Endothelial cell of umbilical vein (primary cell): Measurements from ENCODE around the gene GALNT2. TPM values are rescaled to one million over a fixed set of nuclear protein-coding genes. Genes with fewer than 3 reads are reported as not detected.

Experiments
- BruUV-seq: library from RNA; stranded (reverse); fragments of 400-500 nt; replicated peaks from 2 replicates; lab custom pipeline; 2021; lab: Mats Ljungman, UMichigan
- CTCF ChIA-PET: fragments of 300-600, 350-600 bp; sonication (Branson Sonifier 250); formaldehyde crosslinking; loops from one replicate; lab custom pipeline; 2021; ENCODE audit warnings: antibody characterized with exemption, inconsistent platforms; lab: Charles Lee
- POLR2A ChIA-PET: fragments of 300-600, 350-600 bp; sonication (Branson Sonifier 250); formaldehyde crosslinking; loops from one replicate; lab custom pipeline; 2021; ENCODE audit warnings: antibody characterized with exemption, inconsistent platforms; lab: Charles Lee
- DNase-seq: peaks from one replicate; pipeline ENCODE4 v3.0.0-alpha.2; 2011; ENCODE audit warnings: low read depth, low spot score
- FAIRE-seq: peaks from 2 replicates; lab custom pipeline; 2011; peaks lifted over from hg19 to GRCh38; lab: Jason Lieb, UNC
- H2AFZ ChIP-seq: 2 replicates; pipeline ENCODE4 v1.6.0; 2012; ENCODE audit warnings: low read depth, low read length, control low read depth, inconsistent platforms
- H3K27ac ChIP-seq: 2 replicates; pipeline ENCODE4 v1.5.1; 2011; ENCODE audit warnings: low read depth, mild to moderate bottlenecking, control low read depth, low read length, moderate library complexity; ENCODE audit not compliant: insufficient read depth
- H3K27me3 ChIP-seq, 2 experiments: 2 replicates each; pipeline versions ENCODE4 v1.6.0 to v1.6.1; 2011; ENCODE audit warnings: low read length in 2 of 2, mixed read lengths in 1 of 2; ENCODE audit not compliant: control insufficient read depth in 2 of 2, insufficient read depth in 2 of 2
- H3K36me3 ChIP-seq, 2 experiments: 2 replicates in 1 of 2; 3 replicates in 1 of 2; pipeline ENCODE4 v1.5.1; 2011; ENCODE audit warnings: low read length in 2 of 2, mild to moderate bottlenecking in 1 of 2, moderate library complexity in 1 of 2; ENCODE audit not compliant: control insufficient read depth in 2 of 2, insufficient read depth in 2 of 2; ENCODE audit errors: extremely low read depth in 1 of 2
- H3K4me1 ChIP-seq: 3 replicates; pipeline ENCODE4 v1.5.1; 2011; ENCODE audit warnings: mild to moderate bottlenecking, low read length; ENCODE audit not compliant: control insufficient read depth, insufficient read depth; ENCODE audit errors: extremely low read depth
- H3K4me2 ChIP-seq: 2 replicates; pipeline ENCODE4 v1.6.1; 2011; ENCODE audit warnings: low read length, control low read depth, mixed read lengths; ENCODE audit not compliant: insufficient read depth
- H3K4me3 ChIP-seq, 3 experiments: fragments of 200-600 bp in 1 of 3; sonication (generic), shearing (Covaris generic) in 1 of 3; replicated peaks in 1 of 3; 2 replicates each; pipeline ENCODE4 v1.5.1; 2011 to 2016; ENCODE audit warnings: control low read depth in 3 of 3, low read length in 3 of 3, mild to moderate bottlenecking in 2 of 3, inconsistent platforms in 1 of 3, low read depth in 1 of 3, moderate library complexity in 1 of 3; ENCODE audit not compliant: insufficient read depth in 1 of 3
- H3K79me2 ChIP-seq: 2 replicates; pipeline ENCODE4 v1.6.0; 2012; ENCODE audit warnings: low read length, inconsistent platforms; ENCODE audit not compliant: control insufficient read depth, insufficient read depth
- H3K9ac ChIP-seq: replicated peaks from 2 replicates; pipeline ENCODE3; 2011; ENCODE audit warnings: low read length, control low read depth; ENCODE audit not compliant: insufficient read depth; ENCODE audit errors: extremely low read depth
- H3K9me1 ChIP-seq: replicated peaks from 3 replicates; pipeline ENCODE4 v1.6.0; 2011; ENCODE audit warnings: mild to moderate bottlenecking, low read length; ENCODE audit not compliant: control insufficient read depth, insufficient read depth; ENCODE audit errors: extremely low read depth
- H3K9me3 ChIP-seq: replicated peaks from 2 replicates; pipeline ENCODE4 v1.5.1; 2012; ENCODE audit warnings: low read length, inconsistent platforms; ENCODE audit not compliant: control insufficient read depth, insufficient read depth
- H4K20me1 ChIP-seq: replicated peaks from 2 replicates; pipeline ENCODE3; 2011; ENCODE audit warnings: mild to moderate bottlenecking, low read length; ENCODE audit not compliant: control insufficient read depth, insufficient read depth; ENCODE audit errors: extremely low read depth
- EZH2 ChIP-seq: IDR thresholded peaks from 2 replicates; pipeline ENCODE4 v1.6.1; 2012; ENCODE audit warnings: borderline replicate concordance, low read depth, mild to moderate bottlenecking, moderate library complexity, low read length, inconsistent platforms; ENCODE audit not compliant: severe bottlenecking
- FOS ChIP-seq: IDR thresholded peaks from 2 replicates; pipeline ENCODE4 v1.6.1; 2011; ENCODE audit warnings: mild to moderate bottlenecking, low read length, moderate library complexity, borderline replicate concordance; ENCODE audit not compliant: insufficient read depth
- GATA2 ChIP-seq: IDR thresholded peaks from 2 replicates; pipeline ENCODE4 v1.7.0; 2011; ENCODE audit warnings: low read depth, mild to moderate bottlenecking, moderate library complexity, mixed read lengths, low read length; ENCODE audit not compliant: insufficient read length, insufficient read depth
- JUN ChIP-seq: IDR thresholded peaks from 2 replicates; pipeline ENCODE4 v1.6.1; 2011; ENCODE audit warnings: borderline replicate concordance, low read depth; ENCODE audit not compliant: insufficient read length, insufficient read depth
- MYC ChIP-seq: IDR thresholded peaks from one replicate; pipeline ENCODE4 v1.6.1; 2011; ENCODE audit warnings: mild to moderate bottlenecking, low read depth, low read length
- POLR2A ChIP-seq: IDR thresholded peaks from 2 replicates; pipeline ENCODE4 v1.6.1; 2012; ENCODE audit warnings: low read depth, mild to moderate bottlenecking, control low read depth, low read length
- POLR2AphosphoS5 ChIP-seq: IDR thresholded peaks from 2 replicates; pipeline ENCODE4 v1.6.1; 2012; ENCODE audit warnings: low read depth, mild to moderate bottlenecking, control low read depth, low read length, moderate library complexity; ENCODE audit not compliant: insufficient read depth
- dilution Hi-C: fragments of 300-500 bp; cut with MboI; formaldehyde crosslinking; loops from one replicate; pipeline ENCODE4 v1.15.0; 2019; ENCODE audit warnings: low sequenced_read_pairs; ENCODE audit not compliant: extremely low pct_ligation_motif_present
- intact Hi-C: fragments of 100-400 bp; cut with micrococcal nuclease; formaldehyde crosslinking; loops from one replicate; pipeline ENCODE4 v1.10.0; 2022
- polyA plus RNA-seq, 4 experiments: library from polyadenylated mRNA; depleted of rRNA in 3 of 4; stranded (reverse) in 3 of 4; unstranded in 1 of 4; fragments of >200 nt; gene quantifications; 2 replicates each; pipeline versions ENCODE4 v1.2.1 to v1.2.3, GENCODE V29; 2011 to 2012; ENCODE audit warnings: missing spikeins in 1 of 4
- total RNA-seq: library from RNA; stranded (reverse); gene quantifications from 2 replicates; pipeline ENCODE4 v1.2.3, GENCODE V29; 2021
- TF ChIP-seq, protein P1 (sequence below), 2 donors: IDR thresholded peaks; 1 replicate in 1 of 2; 2 replicates in 1 of 2; pipeline ENCODE4 v1.5.1; 2011; ENCODE audit warnings: low read length in 2 of 2, mild to moderate bottlenecking in 2 of 2, moderate library complexity in 2 of 2, control low read depth in 1 of 2, inconsistent platforms in 1 of 2, low read depth in 1 of 2; ENCODE audit not compliant: insufficient read depth in 1 of 2; ENCODE audit errors: extremely low read depth in 1 of 2
- TF ChIP-seq, protein P2 (sequence below): IDR thresholded peaks from 2 replicates; pipeline ENCODE4 v1.6.1; 2011; ENCODE audit not compliant: insufficient read depth, insufficient read length

The GALNT2 gene
- total and polyA plus RNA-seq, 2 donors (not counting 3 experiments of a cell fraction or from before 2014, with no cell fraction given), result 56.3 to 77.5 TPM

DNA sequence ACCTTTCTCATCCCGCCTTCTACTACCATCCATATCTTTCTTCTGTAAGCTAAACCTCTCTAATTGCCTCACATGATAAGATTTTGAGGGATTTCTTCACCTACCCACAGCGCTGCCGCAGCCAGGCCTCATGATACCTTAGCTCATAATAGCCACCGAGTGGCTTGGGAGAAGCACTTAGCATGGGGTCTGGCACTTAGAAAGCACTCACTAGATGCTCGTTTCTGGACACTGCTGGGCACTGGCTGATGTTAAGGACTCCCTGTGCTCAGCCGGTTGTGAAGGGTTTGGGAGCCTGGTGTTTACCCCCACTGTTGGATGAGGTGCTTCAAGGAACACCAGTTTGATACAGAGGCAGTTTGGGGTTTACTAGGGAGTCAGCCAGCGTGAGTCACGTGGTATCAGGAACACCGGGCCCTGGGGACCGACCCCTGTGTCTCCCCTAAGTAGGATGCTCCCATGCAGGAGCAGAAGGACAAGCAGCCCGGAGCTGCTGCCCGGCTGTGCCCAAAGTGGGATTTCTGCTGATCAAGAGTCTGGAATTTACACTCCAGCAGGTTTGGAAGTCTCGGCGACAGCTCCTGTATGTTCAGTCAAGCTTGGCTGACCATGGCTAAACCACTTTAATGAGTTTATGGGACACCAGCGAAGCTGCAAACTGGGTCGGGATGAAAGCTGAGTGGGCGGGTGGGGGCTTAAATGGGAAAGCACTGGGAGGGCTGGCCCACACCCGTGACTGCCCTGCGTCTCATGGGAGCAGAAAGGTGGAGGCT is 63.3 kb downstream of the GALNT2 start:
- FAIRE-seq (no peak), DNase-seq (no peak)
- Histone ChIP-seq H3K27me3 (no peaks in the 10 kb centered on the region), H4K20me1 (no peaks in the 10 kb centered on the region), H3K9ac (no peak overlapping the region), H3K27ac (no peak overlapping the region), H3K4me2 (no peak overlapping the region), H3K9me3 (no peaks in the 10 kb centered on the region), H3K4me1 (no peaks in the 10 kb centered on the region), H3K4me3 (no peak overlapping the region), H2AFZ (no peak overlapping the region), H3K79me2 (peaks cover 5% of the 10 kb centered on the region), H3K36me3 (no peaks in the 10 kb centered on the region), H3K9me1 (no peaks in the 10 kb centered on the region)
- BruUV-seq, result no TSS peak
- ChIA-PET POLR2A (no interaction called here), CTCF (no interaction called here)
- TF ChIP-seq MYC (no peak), POLR2AphosphoS5 (no peak), GATA2 (no peak), FOS (no peak), POLR2A (no peak), EZH2 (no peak), JUN (no peak)
- TF ChIP-seq, protein P1, sequence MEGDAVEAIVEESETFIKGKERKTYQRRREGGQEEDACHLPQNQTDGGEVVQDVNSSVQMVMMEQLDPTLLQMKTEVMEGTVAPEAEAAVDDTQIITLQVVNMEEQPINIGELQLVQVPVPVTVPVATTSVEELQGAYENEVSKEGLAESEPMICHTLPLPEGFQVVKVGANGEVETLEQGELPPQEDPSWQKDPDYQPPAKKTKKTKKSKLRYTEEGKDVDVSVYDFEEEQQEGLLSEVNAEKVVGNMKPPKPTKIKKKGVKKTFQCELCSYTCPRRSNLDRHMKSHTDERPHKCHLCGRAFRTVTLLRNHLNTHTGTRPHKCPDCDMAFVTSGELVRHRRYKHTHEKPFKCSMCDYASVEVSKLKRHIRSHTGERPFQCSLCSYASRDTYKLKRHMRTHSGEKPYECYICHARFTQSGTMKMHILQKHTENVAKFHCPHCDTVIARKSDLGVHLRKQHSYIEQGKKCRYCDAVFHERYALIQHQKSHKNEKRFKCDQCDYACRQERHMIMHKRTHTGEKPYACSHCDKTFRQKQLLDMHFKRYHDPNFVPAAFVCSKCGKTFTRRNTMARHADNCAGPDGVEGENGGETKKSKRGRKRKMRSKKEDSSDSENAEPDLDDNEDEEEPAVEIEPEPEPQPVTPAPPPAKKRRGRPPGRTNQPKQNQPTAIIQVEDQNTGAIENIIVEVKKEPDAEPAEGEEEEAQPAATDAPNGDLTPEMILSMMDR (IDR thresholded peaks at IDR 0.05; ENCODE audit: extremely low read depth in 1 of 2, insufficient read depth in 1 of 2, low read depth in 1 of 2, low read length in 2 of 2), result no peak
- TF ChIP-seq, protein P2, sequence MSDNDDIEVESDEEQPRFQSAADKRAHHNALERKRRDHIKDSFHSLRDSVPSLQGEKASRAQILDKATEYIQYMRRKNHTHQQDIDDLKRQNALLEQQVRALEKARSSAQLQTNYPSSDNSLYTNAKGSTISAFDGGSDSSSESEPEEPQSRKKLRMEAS, result no peak
- dilution Hi-C loops (no loop called here), intact Hi-C loops (no loop called here)
